DOHH2 (cell line): ENCODE results near the gene HDAC4.

Experiments
- CTCF ChIP-seq: fragments of 200-600 bp; sonication (generic); IDR thresholded peaks from one replicate; pipeline ENCODE4 v1.5.1; 2014; ENCODE audit warnings: antibody characterized with exemption, mild to moderate bottlenecking, low read depth, low read length; ENCODE audit not compliant: poor library complexity, severe bottlenecking
- EZH2phosphoT487 ChIP-seq: fragments of 200-600 bp; sonication (generic); IDR thresholded peaks from 2 replicates; pipeline ENCODE4 v1.6.1; 2017; ENCODE audit warnings: borderline replicate concordance, mild to moderate bottlenecking, antibody characterized with exemption, low read length, moderate library complexity, mixed read lengths

GRCh38 chr2:239443666-239444567 is 43.1 kb upstream of the HDAC4 start:
- TF ChIP-seq CTCF, result no peak
- no peak for TF ChIP-seq EZH2phosphoT487
